ENCODE measurements around the gene PRKG1.

DNA sequence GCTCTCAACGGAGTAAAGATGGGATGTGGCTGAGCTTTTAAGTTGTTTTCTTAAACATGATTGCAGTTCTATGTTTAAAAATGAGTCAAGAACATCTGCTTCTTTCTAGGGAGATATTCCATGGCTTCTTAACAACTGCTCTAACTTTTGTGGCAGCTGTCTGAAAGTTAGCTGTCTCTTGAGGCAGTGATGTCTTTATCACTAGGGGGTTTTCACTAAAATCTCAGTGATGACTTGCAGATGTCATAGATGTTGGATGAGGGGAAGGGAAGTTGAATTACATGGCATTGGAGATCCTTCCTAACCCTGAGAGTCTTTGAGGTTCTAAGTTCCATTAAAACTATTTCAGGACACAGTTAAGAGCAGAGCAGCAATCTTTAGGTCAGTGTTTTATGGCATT, 43.5 kb downstream of the PRKG1 start:
- TF ChIP-seq CTCF (IDR thresholded peaks at IDR 0.05): no peak
- TF ChIP-seq POLR2A (IDR thresholded peaks at IDR 0.05): no peak
